Measurements from ENCODE around the gene SLC7A11. TPM values are rescaled to one million over a fixed set of nuclear protein-coding genes. Genes with fewer than 3 reads are reported as not detected.

The SLC7A11 gene
- total RNA-seq, 1 experiment from 2014 or later: 14.0 TPM

GRCh38 chr4:138232364-138232763 is 9.8 kb downstream of the SLC7A11 start:
- ATAC-seq: no peak
- peaks cover 7% of the 10 kb centered on the region for H3K36me3 ChIP-seq (ENCODE audit: low read depth, low read length)
- no peak for DNase-seq
- no peaks in the 10 kb centered on the region for H4K20me1 ChIP-seq (ENCODE audit: low read length)
- H3K4me2 ChIP-seq (ENCODE audit: low read length): no peak overlapping the region
- H3K27ac ChIP-seq (ENCODE audit: low read length): no peak overlapping the region
- H3F3A ChIP-seq (ENCODE audit: low read length, unreplicated experiment): no peaks in the 10 kb centered on the region
- H3K4me3 ChIP-seq (ENCODE audit: low read length): no peak overlapping the region
- no peaks in the 10 kb centered on the region for H3K9me3 ChIP-seq (ENCODE audit: low read length)
- no TSS peak for BruUV-seq (replicated peaks)
- no peaks in the 10 kb centered on the region for H3K27me3 ChIP-seq (ENCODE audit: low read length)
- peaks cover 31% of the 10 kb centered on the region for H3K79me2 ChIP-seq (ENCODE audit: low read length)
- CTCF ChIA-PET: no interaction called here
- POLR2A ChIA-PET (ENCODE audit: unreplicated experiment): no interaction called here
- H3K9me2 ChIP-seq (replicated peaks; ENCODE audit: low read length): no peaks in the 10 kb centered on the region
- intact Hi-C loops (cut with micrococcal nuclease): loop anchor here (10.0 kb wide), 1 partner anchor 682 kb away; no protein-coding TSS in a partner anchor
- TF ChIP-seq CTCF (conservative IDR thresholded peaks at IDR 0.05; ENCODE audit: low read depth, low read length) (no peak), EZH2 (IDR thresholded peaks at IDR 0.05; ENCODE audit: low read length, unreplicated experiment) (no peak)
- peaks cover 27% of the 10 kb centered on the region for H3K4me1 ChIP-seq (ENCODE audit: insufficient read depth, low read length)
- H2AFZ ChIP-seq (ENCODE audit: low read length): no peak overlapping the region
- no peak overlapping the region for H3K9ac ChIP-seq (ENCODE audit: low read length)

GRCh38 chr4:138230048-138230447 is 12.1 kb downstream of the SLC7A11 start:
- Histone ChIP-seq H3K4me1 (ENCODE audit: insufficient read depth, low read length) (peaks cover 12% of the 10 kb centered on the region), H2AFZ (ENCODE audit: low read length) (no peak overlapping the region), H3K27ac (ENCODE audit: low read length) (no peak overlapping the region), H3K27me3 (ENCODE audit: low read length) (no peaks in the 10 kb centered on the region), H3K36me3 (ENCODE audit: low read depth, low read length) (peaks cover 7% of the 10 kb centered on the region), H3K9me3 (ENCODE audit: low read length) (no peaks in the 10 kb centered on the region), H3K79me2 (ENCODE audit: low read length) (peaks cover 19% of the 10 kb centered on the region), H3K4me2 (ENCODE audit: low read length) (no peak overlapping the region), H3K4me3 (ENCODE audit: low read length) (no peak overlapping the region), H3F3A (ENCODE audit: low read length, unreplicated experiment) (no peaks in the 10 kb centered on the region), H3K9me2 (replicated peaks; ENCODE audit: low read length) (no peaks in the 10 kb centered on the region), H4K20me1 (ENCODE audit: low read length) (no peaks in the 10 kb centered on the region), H3K9ac (ENCODE audit: low read length) (no peak overlapping the region)
- intact Hi-C loops (cut with micrococcal nuclease): loop anchor here (10.0 kb wide), 1 partner anchor 685 kb away; no protein-coding TSS in a partner anchor
- TF ChIP-seq CTCF (conservative IDR thresholded peaks at IDR 0.05; ENCODE audit: low read depth, low read length) (no peak), EZH2phosphoT487 (IDR thresholded peaks at IDR 0.05; ENCODE audit: borderline replicate concordance, low read length) (no peak), EZH2 (IDR thresholded peaks at IDR 0.05; ENCODE audit: low read length, unreplicated experiment) (no peak)
- ChIA-PET POLR2A (ENCODE audit: unreplicated experiment) (no interaction called here), CTCF (no interaction called here)
- BruUV-seq (replicated peaks): TSS peak; percentile 0
- DNase-seq: no peak
- no peak for ATAC-seq

GRCh38 chr4:138229160-138229559 is 13.0 kb downstream of the SLC7A11 start:
- Histone ChIP-seq H3K79me2 (ENCODE audit: low read length) (peaks cover 10% of the 10 kb centered on the region), H3K9me3 (ENCODE audit: low read length) (no peaks in the 10 kb centered on the region), H3K4me3 (ENCODE audit: low read length) (no peak overlapping the region), H2AFZ (ENCODE audit: low read length) (no peak overlapping the region), H3K9ac (ENCODE audit: low read length) (no peak overlapping the region), H4K20me1 (ENCODE audit: low read length) (no peaks in the 10 kb centered on the region), H3K27me3 (ENCODE audit: low read length) (no peaks in the 10 kb centered on the region), H3K9me2 (replicated peaks; ENCODE audit: low read length) (no peaks in the 10 kb centered on the region), H3F3A (ENCODE audit: low read length, unreplicated experiment) (no peaks in the 10 kb centered on the region), H3K36me3 (ENCODE audit: low read depth, low read length) (peaks cover 7% of the 10 kb centered on the region), H3K4me1 (ENCODE audit: insufficient read depth, low read length) (0 out of 2 replicates have a peak, but pooled peaks cover 3% of the 10 kb centered on the region), H3K27ac (ENCODE audit: low read length) (no peak overlapping the region), H3K4me2 (ENCODE audit: low read length) (no peak overlapping the region)
- ChIA-PET CTCF (interaction anchor here (0.6 kb wide), 1 partner anchor 465 kb away, joined by 4 read pairs; no protein-coding TSS in a partner anchor), POLR2A (ENCODE audit: unreplicated experiment) (no interaction called here)
- intact Hi-C loops (cut with micrococcal nuclease): no loop called here
- DNase-seq: no peak
- no peak for ATAC-seq
- no peak for TF ChIP-seq CTCF (conservative IDR thresholded peaks at IDR 0.05; ENCODE audit: low read depth, low read length)
- TF ChIP-seq EZH2 (IDR thresholded peaks at IDR 0.05; ENCODE audit: low read length, unreplicated experiment): no peak
- no peak for TF ChIP-seq EZH2phosphoT487 (IDR thresholded peaks at IDR 0.05; ENCODE audit: borderline replicate concordance, low read length)
- BruUV-seq (replicated peaks): no TSS peak

Data from PC-3 (cell line).